ENCODE measurements around the gene BCL7A.
"Not testable (repeated sequence)": the region's sequence is repeated elsewhere in the genome, so short reads cannot be mapped to it uniquely, and the experiment has no call there.

The BCL7A gene

GRCh38 chr12:122028165-122028904 is 6.7 kb downstream of the BCL7A start:
- no peak for DNase-seq (ENCODE audit: low spot score)

DNA sequence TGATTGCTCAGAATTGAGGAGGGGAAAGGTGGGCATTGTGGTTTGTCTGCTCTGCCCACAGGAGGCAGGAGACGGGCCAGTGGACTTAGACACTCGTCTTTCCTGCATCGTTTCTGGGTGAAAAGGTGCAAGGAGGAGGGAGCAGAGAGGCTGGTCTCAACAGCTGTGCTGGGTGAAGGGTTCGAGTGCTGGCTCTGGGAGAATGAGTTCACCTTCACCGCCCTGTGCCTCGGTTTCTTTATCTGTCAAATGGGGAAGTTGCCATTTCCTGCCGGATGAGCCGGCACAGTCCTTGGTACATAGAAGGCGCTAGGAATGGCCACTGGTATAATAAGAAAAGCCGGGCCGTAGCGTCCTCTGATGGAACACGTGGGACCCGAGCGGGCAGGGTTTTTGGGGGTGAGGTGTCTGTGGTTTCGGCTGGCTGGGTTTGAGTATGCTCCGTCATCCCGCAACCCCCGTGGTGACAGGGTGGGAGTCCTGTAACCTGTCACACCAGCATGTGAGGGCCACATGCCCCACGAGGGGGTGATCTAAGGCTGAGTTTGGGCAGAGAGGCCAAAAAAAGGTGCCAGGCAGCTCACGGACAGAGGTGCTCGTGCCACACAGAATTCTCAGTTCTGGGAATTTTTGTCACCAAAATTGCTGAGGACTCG is 7.3 kb downstream of the BCL7A start:
- DNase-seq (ENCODE audit: low spot score): no peak

GRCh38 chr12:122029620-122030423 is 8.1 kb downstream of the BCL7A start:
- DNase-seq (ENCODE audit: low spot score): no peak

GRCh38 chr12:122030424-122031035 is 8.8 kb downstream of the BCL7A start:
- no peak for DNase-seq (ENCODE audit: low spot score)

DNA sequence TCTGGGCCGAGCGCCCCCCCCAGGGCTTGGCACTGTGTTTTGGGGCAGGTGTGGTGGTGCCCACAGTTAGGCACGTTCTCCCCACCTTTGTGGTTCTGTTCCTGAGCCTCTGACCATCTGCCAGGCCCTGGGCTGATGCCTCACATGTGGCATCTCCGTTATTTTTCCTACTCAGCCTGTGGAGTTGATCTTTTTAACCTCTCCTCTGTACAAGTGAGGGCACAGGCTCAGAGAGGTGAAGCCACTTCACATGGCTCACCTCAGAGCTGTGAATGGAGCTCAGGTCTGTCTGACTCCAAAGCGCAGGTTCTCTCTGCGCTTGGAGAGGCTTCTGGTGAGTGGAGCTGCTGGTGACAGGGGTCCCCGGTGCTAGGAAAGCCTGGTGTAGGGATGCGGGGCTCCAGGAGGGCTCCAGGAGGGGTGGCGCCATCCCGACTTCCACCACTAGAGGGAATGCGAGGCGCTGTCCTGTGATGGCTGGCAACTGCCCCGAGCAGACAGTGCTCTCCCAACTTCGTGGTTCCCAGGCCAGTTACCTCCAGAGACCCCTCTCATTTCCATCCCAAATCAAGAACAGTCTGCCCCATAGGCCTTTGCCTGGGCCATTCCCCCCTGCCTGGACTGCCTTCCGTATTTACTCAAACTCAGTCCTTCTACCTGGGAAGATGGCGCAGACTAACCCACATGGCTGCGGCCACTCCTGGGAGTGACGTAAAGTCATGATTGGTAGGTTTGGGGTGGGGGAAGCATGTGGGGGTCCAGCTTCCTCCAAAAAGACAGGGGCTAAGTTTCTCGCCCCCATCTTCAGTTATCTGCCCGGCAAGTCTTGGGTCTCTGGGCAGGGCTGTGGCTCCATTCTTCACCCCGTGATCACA is 9.9 kb downstream of the BCL7A start:
- peak; percentile 17 for DNase-seq (ENCODE audit: low spot score)

DNA sequence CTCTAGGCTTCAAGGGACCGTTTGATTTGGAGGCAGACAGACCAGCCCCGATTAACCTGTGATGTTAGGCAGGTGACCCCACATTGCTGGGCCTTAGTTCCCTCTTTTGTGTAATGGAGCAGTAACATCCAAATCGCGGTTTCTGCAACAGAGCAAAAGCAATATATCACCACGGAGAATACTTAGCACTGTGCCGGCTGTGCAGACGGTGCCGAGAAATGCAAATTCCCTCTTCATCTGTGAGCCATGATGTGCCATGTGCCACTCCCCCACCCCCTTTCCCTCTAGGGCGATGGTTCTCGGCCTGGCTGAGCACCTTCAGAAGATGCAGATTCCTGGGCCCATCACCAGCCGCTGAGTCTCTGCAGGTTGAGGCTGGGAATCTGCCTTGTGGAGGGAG is 10.9 kb downstream of the BCL7A start:
- DNase-seq (ENCODE audit: low spot score): no peak

DNA sequence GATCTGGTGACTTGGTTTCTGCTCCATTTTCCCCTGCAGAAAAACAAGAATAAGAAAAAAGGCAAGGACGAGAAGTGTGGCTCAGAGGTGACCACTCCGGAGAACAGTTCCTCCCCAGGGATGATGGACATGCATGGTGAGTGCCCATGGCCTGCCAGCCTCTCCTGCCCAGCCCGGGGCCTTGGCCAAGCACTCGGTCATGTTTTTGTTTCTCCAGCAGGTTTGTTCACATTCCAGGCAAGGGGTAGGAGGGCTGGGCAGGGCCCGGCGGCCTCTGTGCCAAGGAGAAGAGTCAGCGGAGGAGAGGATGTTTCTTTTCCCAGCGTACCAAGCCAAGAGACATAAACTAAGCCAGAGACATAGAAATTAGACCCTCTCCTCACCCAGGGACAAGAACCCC is 13.6 kb downstream of the BCL7A start:
- DNase-seq (ENCODE audit: low spot score): no peak

GRCh38 chr12:122036153-122036552 is 14.5 kb downstream of the BCL7A start:
- DNase-seq (ENCODE audit: low spot score): no peak

DNA sequence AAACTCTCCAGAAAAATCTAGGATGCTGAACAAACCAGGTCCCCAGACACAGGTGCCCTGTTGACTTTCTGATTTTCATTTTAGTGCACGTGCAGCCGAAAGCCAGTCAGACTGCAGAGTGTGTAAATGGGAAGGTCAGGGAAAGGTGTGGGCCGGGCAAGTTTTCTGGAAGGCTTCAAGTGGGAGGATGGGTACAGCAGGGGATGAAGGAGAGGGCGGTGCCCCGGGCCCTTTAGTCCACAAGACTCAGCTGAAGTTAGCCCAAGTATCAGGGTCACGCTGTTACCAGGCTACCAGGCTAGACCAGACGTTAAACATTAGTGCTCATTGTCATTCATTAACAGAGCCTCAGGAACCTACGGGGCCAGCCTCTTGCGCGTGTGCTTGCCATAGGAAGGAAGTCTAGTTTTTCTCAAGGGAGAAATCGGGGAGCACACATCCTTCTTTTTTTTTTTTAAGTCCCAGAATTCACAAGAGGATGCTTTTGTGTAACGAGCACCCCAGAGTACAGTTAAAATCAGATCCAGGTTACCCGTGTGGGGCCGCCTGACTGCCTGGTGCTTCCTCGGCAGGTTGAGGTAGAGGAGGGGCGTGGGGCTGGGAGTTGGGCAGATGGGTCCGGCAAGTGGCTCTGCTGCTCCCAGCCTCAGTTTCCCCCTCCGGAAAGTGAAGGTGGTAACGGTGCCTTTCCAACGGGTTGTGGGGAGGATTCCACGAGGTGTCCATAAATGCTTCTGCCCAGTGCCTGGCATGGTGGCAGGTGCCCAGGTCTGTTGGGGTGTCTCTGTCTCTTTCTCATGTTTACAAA is 19.1 kb downstream of the BCL7A start:
- no peak for DNase-seq (ENCODE audit: low spot score)

GRCh38 chr12:122041458-122041857 is 19.8 kb downstream of the BCL7A start:
- DNase-seq (ENCODE audit: low spot score): not testable (repeated sequence)

DNA sequence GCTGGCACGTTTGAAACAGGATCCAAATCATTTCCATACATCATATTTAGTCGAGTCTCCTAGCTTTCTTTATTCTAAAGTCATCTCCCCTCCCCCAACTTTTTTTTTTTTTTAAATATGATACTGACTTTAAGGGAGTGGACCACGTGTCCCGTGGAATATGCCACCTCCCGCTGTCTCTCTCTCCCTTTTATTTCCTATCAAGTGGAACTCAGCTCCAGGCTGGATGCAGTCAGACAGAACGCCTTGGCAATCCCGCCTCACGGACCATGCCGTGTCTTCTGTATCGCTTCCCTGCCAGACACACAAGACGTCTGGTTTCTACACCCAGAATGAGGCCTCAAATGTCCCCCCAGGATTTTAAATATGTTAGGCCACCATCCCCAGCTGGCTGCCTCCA is 21.2 kb downstream of the BCL7A start:
- no peak for DNase-seq (ENCODE audit: low spot score)

DNA sequence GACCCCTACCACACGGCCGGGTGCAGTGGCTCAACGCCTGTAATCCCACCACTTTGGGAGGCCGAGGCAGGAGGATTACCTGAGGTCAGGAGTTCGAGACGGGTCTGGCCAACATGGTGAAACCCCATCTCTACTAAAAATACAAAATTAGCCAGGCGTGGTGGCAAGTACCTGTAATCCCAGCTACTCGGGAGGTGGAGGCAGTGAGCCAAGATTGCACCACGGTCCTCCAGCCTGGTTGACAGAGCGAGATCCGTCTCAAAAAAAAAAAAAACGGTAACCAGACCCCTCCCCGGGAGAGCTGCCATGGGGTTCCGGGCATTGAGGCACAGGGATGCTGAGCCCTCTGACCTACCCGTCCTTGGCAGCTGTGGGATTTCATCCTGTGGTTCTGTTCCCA is 21.8 kb downstream of the BCL7A start:
- DNase-seq (ENCODE audit: low spot score): no peak

- no peak for DNase-seq (ENCODE audit: low spot score)
These were observed 23.6 kb downstream of the BCL7A start for GRCh38 chr12:122045262-122045661.

DNA sequence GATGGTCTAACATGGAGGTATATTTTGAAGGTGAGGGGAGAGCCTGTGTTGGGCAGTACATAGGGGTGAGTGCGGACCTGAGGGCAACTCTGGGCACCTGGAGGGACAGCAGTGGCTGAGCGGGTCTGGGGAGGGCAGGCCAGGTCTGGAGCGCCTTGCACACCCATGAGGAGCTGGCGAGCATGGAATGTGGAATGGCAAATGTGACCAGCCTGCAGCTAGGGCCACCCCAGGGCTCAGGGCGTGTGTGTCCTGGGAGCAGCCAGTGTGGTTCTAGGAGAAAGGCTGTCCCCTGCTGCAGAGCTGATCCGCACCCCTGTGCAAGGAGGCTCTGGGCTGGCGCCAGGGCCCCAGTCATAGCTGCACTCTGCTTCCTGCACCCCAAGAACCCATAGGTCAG is 24.5 kb downstream of the BCL7A start:
- DNase-seq (ENCODE audit: low spot score): no peak

DNA sequence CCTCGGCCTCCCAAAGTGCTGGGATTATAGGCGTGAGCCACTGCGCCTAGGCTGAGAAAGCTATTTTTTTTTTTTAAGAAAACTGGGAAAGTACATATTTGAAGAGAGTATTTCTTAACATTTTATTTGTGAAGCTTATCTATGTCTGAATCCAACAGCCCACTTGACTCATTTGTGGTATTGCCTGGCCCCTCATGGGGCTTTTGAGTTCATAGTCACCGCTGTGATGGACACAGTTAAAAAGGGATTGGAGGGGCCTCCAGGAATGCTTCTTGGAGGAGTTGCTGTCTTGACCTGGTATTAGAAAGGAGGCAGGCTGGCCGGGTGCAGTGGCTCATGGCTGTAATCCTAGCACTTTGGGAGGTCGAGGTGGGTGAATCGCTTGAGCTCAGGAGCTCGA is 26.5 kb downstream of the BCL7A start:
- no peak for DNase-seq (ENCODE audit: low spot score)

GRCh38 chr12:122049827-122050226 is 28.1 kb downstream of the BCL7A start:
- DNase-seq (ENCODE audit: low spot score): no peak

GRCh38 chr12:122050706-122051105 is 29.0 kb downstream of the BCL7A start:
- DNase-seq (ENCODE audit: low spot score): no peak

- no peak for DNase-seq (ENCODE audit: low spot score)
These were observed 29.7 kb downstream of the BCL7A start for GRCh38 chr12:122051231-122051876.

DNA sequence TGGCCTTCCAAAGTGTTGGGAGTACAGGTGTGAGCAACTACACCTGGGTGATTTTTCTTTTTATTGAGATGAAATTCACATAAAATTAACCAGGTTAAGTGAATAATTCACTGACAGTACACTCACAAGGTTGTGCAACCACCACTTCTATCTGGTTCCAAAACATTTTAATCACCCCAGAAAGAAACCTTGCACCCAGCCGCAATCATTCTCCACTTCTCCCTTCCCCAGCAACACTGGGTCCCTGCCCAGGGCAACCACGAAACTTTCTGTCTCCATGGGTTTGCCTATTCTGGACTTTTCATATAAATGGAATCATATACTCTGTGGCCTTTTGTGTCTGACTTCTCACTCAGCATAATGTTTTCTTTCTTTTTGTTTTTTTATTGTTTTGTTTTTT is 30.6 kb downstream of the BCL7A start:
- no peak for DNase-seq (ENCODE audit: low spot score)

- no peak for DNase-seq (ENCODE audit: low spot score)
These were observed 33.3 kb downstream of the BCL7A start for GRCh38 chr12:122054842-122055520.

Data from CD4-positive, alpha-beta T cell treated with Interleukin-6 at 100 ng/mL for 8 hours (primary cell).